Neural crest cell (in vitro differentiated cells): ENCODE measurements around the gene TOM1L2. TPM values are rescaled to one million over a fixed set of nuclear protein-coding genes. Genes with fewer than 3 reads are reported as not detected.

Experiments
- DNase-seq: peaks from one replicate; pipeline ENCODE4 v3.0.0; 2021; ENCODE audit warnings: low read depth, mixed read lengths, low spot score
- H3K27ac Mint-ChIP-seq: one replicate; pipeline ENCODE4 v1.8.0; 2021; ENCODE audit warnings: mild to moderate bottlenecking, mixed read lengths; ENCODE audit not compliant: unreplicated experiment
- H3K27me3 Mint-ChIP-seq: 2 replicates; pipeline ENCODE4 v1.8.0; 2021; ENCODE audit warnings: low read depth, mild to moderate bottlenecking, mixed read lengths
- H3K36me3 Mint-ChIP-seq: 2 replicates; pipeline ENCODE4 v1.8.0; 2021; ENCODE audit warnings: low read depth, mild to moderate bottlenecking, mixed read lengths
- H3K4me1 Mint-ChIP-seq: 2 replicates; pipeline ENCODE4 v1.8.0; 2021; ENCODE audit warnings: mixed read lengths
- H3K4me3 Mint-ChIP-seq: one replicate; pipeline ENCODE4 v1.8.0; 2021; ENCODE audit warnings: mild to moderate bottlenecking, mixed read lengths
- H3K9me3 Mint-ChIP-seq: 2 replicates; pipeline ENCODE4 v1.8.0; 2021; ENCODE audit warnings: mixed read lengths
- total RNA-seq: library from RNA; stranded (reverse); gene quantifications from 2 replicates; pipeline ENCODE4 v1.2.1, GENCODE V29; 2021
- TF ChIP-seq, protein P1 (sequence below): fragments of 200-600 bp; sonication (generic); conservative IDR thresholded peaks from 2 replicates; pipeline ENCODE4 v1.5.0; 2021; ENCODE audit warnings: antibody characterized with exemption, mild to moderate bottlenecking

The TOM1L2 gene
- total RNA-seq, 1 donor from 2014 or later, result 15.9 TPM

DNA sequence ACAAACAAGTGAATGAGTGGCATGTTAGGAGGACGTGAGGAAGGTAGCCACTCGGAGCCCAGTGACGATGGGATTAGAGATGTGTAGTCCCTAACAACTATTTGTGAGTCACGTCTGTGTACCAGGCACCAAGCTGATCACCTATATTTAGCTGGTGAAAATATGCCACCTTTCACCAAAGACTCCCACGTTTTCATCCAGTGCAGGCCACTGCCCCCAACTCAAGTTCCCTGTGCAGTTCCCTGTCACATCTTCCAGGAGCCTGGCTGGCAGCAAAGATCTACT, 67.2 kb downstream of the TOM1L2 start:
- no peak for DNase-seq
- Mint-ChIP-seq H3K4me1 (peaks cover 19% of the 10 kb centered on the region), H3K27ac (no peak overlapping the region), H3K9me3 (no peaks in the 10 kb centered on the region), H3K4me3 (no peak overlapping the region), H3K36me3 (no peaks in the 10 kb centered on the region), H3K27me3 (no peaks in the 10 kb centered on the region)
- TF ChIP-seq, protein P1, sequence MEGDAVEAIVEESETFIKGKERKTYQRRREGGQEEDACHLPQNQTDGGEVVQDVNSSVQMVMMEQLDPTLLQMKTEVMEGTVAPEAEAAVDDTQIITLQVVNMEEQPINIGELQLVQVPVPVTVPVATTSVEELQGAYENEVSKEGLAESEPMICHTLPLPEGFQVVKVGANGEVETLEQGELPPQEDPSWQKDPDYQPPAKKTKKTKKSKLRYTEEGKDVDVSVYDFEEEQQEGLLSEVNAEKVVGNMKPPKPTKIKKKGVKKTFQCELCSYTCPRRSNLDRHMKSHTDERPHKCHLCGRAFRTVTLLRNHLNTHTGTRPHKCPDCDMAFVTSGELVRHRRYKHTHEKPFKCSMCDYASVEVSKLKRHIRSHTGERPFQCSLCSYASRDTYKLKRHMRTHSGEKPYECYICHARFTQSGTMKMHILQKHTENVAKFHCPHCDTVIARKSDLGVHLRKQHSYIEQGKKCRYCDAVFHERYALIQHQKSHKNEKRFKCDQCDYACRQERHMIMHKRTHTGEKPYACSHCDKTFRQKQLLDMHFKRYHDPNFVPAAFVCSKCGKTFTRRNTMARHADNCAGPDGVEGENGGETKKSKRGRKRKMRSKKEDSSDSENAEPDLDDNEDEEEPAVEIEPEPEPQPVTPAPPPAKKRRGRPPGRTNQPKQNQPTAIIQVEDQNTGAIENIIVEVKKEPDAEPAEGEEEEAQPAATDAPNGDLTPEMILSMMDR, result no peak

DNA sequence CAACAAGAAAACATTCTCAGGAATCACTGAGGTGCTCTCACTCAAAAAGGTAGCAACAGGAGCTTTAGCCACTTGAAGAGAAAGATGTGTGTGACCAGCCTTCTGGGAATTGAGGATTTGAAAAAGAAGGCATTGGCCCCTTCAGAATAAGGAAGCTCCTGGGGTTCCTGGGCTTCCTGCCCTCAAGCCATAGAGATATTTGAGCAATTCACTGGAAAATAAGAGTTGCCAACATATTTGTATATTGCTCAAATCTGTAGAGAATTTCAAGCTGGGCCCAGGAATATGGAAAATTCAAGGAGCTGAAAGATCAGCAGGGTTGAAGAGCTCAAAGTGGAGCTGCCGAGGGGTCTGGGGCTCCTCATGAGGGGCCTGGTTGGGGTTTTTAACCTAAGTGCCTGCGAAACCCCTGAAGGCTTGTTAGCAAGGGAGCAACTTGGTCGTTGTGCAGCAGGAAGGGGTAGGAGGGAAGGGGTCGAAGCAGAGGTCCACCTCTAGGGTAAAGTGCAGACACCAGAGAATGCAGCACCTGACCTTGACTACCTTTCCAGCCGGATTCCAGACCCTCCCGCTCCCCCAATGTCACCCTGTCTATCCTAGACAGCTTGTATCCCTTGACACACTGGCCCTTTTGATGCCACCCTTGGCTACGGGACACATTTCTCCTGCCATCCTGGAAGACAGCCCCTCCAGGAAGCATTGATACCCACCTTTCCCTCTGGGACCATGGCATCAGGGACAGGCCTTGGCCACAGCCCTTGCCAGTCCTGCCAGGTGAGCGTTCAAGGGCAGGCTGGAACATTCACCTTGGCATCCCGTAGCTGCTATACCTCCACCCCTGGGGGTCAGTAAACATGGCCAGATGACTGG, 67.8 kb downstream of the TOM1L2 start:
- Mint-ChIP-seq H3K36me3 (no peaks in the 10 kb centered on the region), H3K9me3 (no peaks in the 10 kb centered on the region), H3K27me3 (no peaks in the 10 kb centered on the region), H3K4me1 (peaks cover 24% of the 10 kb centered on the region), H3K4me3 (no peak overlapping the region), H3K27ac (no peak overlapping the region)
- TF ChIP-seq, protein P1, result no peak
- DNase-seq, result no peak

DNA sequence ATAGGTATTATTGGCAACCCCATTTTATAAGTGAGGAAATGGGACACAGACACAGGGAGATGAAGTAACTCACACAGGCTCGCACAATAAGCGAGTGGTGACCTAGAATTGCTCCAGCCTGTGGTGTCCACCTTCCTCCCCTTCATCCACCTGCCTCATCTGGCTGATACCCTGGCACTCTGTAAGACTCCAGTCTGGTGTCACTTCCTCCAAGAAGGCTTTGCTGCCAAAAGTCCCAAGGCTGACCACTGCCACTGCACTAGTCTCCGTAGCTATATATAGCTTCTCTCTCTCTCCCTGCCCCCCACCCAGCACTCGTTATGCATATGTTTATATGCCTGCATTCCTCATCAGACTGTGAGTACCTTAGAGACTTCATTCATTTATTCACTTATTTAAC, 69.3 kb downstream of the TOM1L2 start:
- DNase-seq, result no peak
- no peak overlapping the region for H3K27ac Mint-ChIP-seq
- peaks cover 27% of the 10 kb centered on the region for H3K4me1 Mint-ChIP-seq
- no peaks in the 10 kb centered on the region for H3K36me3 Mint-ChIP-seq
- H3K9me3 Mint-ChIP-seq, result no peaks in the 10 kb centered on the region
- H3K27me3 Mint-ChIP-seq, result no peaks in the 10 kb centered on the region
- H3K4me3 Mint-ChIP-seq, result no peak overlapping the region
- TF ChIP-seq, protein P1, result no peak

DNA sequence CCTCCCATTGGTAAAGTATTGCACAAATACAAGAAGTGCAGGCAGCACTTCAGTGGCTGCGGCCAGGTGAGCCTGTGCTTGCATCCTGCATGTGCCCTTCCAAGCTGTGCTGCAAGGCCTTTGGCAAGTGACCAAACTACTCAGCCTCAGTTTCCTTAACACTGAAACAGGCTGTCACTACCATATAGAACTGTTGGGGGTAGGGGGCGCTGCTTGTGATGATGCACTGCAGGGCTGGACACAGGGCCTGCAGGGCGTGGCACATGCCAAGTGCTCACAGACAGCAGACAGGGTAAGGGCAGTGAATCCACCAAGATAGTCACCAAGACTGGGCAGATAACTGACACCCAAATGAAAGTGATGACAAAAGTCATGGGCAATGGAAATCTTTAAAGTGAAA, 69.8 kb downstream of the TOM1L2 start:
- no peak for DNase-seq
- no peaks in the 10 kb centered on the region for H3K36me3 Mint-ChIP-seq
- no peak overlapping the region for H3K27ac Mint-ChIP-seq
- no peak overlapping the region for H3K4me3 Mint-ChIP-seq
- H3K4me1 Mint-ChIP-seq, result peaks cover 30% of the 10 kb centered on the region
- no peaks in the 10 kb centered on the region for H3K27me3 Mint-ChIP-seq
- TF ChIP-seq, protein P1, result no peak
- H3K9me3 Mint-ChIP-seq, result no peaks in the 10 kb centered on the region

DNA sequence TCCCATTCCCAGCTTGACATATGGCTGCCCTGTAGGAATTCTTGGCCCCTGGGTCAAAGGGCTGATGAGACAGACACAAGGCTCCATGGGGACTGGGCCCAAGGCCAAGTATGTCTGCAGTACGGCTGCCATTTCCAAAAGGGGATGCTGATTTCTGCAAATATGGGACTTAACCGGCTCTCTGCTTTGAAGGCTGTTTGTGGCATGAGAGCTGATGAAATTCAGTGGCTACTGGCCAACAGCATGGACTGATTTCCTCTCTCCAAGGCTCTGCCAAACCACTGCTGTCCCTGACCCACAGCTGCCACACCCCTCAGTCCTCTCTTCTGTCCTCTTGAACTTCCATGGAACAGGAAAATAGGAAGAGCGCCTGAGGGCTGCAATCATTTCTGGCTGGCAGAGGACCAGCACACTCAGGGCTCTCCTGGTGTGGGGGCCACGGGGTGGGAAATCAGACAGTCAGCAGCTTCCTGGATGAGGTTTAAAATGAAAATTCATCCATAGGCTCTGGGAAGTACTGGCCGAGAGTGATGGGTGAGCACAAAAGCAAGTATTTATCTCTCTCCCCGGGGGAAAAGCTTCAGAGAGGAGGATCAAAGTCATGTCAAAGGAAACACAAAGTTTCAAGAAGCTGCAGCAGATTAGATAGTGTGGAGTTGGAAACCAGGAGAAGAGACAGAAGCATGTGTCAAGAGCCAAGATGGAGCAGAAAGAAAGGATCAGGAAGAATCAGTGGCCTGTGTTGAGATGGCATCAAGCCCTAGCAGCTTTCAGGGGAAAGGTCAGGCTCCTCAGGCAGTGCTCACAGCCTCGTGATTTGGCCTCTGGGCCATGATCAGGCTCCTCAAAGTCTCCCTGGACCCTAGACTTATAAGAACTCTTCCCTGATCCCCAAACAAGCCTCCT, 71.3 kb downstream of the TOM1L2 start:
- Mint-ChIP-seq H3K36me3 (no peaks in the 10 kb centered on the region), H3K9me3 (no peaks in the 10 kb centered on the region), H3K27ac (peak overlapping the region; percentile 1), H3K4me1 (peaks cover 33% of the 10 kb centered on the region), H3K4me3 (no peak overlapping the region), H3K27me3 (no peaks in the 10 kb centered on the region)
- TF ChIP-seq, protein P1, result no peak
- DNase-seq, result no peak
